ENCODE data around the gene AANAT.

Gene AANAT

DNA sequence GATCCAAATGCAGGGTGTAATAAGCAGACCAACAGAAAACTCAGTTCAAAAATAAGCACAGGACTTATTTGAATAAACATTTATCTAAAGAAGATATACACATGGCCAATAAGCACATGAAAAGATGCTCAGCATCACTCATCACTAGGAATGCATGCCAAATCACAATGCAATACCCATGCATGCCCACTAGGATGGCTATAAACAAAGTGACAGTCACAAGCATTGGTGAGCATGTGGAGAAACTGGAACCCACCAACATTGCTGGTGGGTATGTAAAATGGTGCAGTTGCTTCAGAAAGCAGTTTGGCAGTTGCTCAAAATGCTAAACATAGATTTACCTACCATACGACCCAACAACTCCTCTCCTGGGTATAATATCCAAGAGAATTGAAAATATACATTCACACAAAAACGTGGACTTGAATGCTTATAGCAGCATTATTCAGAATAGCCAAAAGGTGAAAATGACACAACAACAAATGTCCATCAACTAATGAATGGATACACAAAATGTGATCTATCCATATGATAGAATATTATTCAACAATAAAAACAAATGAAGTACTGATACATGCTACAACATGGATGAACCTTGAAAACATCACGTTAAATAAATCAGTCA is 34.6 kb upstream of the AANAT start:
- H3K27ac ChIP-seq (ENCODE audit: low read length) = no peak overlapping the region
- peaks cover 12% of the 10 kb centered on the region; the same call in 1 of the 2 replicates for H3K4me1 ChIP-seq (ENCODE audit: insufficient read depth, low read length)
- no peak overlapping the region for H3K4me3 ChIP-seq (ENCODE audit: low read length)
- no peaks in the 10 kb centered on the region for H3K27me3 ChIP-seq (ENCODE audit: insufficient read depth, low read length)
- H3K36me3 ChIP-seq (ENCODE audit: insufficient read depth, low read depth, low read length) = no peaks in the 10 kb centered on the region
- H3K9ac ChIP-seq (ENCODE audit: low read depth, low read length) = no peak overlapping the region
- H3K9me3 ChIP-seq (ENCODE audit: insufficient read depth, low read depth, low read length) = no peaks in the 10 kb centered on the region

DNA sequence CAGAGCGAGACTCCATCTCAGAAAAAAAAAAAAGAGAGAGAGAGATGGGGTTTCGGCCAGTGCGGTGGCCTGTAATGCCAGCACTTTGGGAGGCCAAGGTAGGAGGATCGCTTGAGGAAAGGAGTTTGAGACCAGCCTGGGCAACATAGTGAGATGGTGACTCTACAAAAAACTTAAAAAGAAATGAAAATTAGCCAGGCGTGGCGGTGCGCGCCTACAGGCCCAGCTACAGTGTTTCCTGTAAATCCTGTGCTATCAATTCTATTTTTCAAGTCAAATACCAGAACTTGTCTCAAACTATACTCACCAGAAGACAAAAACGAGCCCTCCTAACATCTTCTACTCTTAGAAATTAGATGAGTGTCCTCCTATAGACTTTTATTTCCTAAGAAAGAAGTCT is 33.7 kb upstream of the AANAT start:
- Histone ChIP-seq H3K4me3 (ENCODE audit: low read length) (no peak overlapping the region), H3K9ac (ENCODE audit: low read depth, low read length) (no peak overlapping the region), H3K4me1 (ENCODE audit: insufficient read depth, low read length) (peaks cover 15% of the 10 kb centered on the region; the same call in 1 of the 2 replicates), H3K27ac (ENCODE audit: low read length) (no peak overlapping the region), H3K9me3 (ENCODE audit: insufficient read depth, low read depth, low read length) (no peaks in the 10 kb centered on the region), H3K36me3 (ENCODE audit: insufficient read depth, low read depth, low read length) (no peaks in the 10 kb centered on the region), H3K27me3 (ENCODE audit: insufficient read depth, low read length) (no peaks in the 10 kb centered on the region)

DNA sequence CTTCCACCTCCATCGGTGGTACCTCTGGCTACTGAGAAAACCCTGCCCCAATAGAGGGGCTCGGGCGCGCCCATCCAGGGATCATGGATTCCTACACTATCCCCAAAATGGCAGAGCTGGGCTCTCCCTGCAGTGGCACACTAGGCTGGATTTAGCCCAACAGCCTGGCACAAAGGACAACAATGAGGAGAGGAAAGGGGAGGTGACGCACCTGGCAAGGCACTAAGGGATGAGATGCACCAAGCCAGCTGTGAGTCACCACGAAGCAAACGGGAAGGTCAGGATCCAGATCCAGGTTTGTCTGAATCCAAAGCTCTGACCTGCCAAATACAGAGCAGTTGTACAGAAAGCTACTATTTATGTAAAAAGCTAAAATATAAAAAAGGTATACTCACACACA is 32.5 kb upstream of the AANAT start:
- Histone ChIP-seq H3K36me3 (ENCODE audit: insufficient read depth, low read depth, low read length) (no peaks in the 10 kb centered on the region), H3K9me3 (ENCODE audit: insufficient read depth, low read depth, low read length) (no peaks in the 10 kb centered on the region), H3K27ac (ENCODE audit: low read length) (no peak overlapping the region), H3K9ac (ENCODE audit: low read depth, low read length) (no peak overlapping the region), H3K4me1 (ENCODE audit: insufficient read depth, low read length) (peaks cover 15% of the 10 kb centered on the region; the same call in 1 of the 2 replicates), H3K4me3 (ENCODE audit: low read length) (no peak overlapping the region), H3K27me3 (ENCODE audit: insufficient read depth, low read length) (no peaks in the 10 kb centered on the region)

DNA sequence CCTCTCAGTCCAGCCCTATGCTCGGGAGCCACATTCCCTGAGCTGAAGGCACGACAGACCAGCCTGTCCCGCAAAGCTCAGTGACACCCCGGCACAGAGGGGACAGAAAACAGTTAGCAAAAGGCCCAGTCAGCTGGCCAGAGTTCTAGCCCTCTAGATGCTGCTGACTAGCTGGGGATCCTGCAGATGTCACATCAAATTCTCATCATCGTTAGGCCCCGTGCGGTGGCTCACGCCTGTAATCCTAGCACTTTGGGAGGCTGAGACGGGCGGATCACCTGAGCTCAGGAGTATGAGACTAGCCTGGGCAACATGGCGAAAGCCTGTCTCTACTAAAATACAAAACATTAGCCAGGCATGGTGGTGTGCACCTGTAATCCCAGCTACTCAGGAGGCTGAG is 31.7 kb upstream of the AANAT start:
- Histone ChIP-seq H3K36me3 (ENCODE audit: insufficient read depth, low read depth, low read length) (no peaks in the 10 kb centered on the region), H3K9ac (ENCODE audit: low read depth, low read length) (no peak overlapping the region), H3K4me1 (ENCODE audit: insufficient read depth, low read length) (peaks cover 15% of the 10 kb centered on the region), H3K4me3 (ENCODE audit: low read length) (no peak overlapping the region), H3K27ac (ENCODE audit: low read length) (no peak overlapping the region), H3K9me3 (ENCODE audit: insufficient read depth, low read depth, low read length) (no peaks in the 10 kb centered on the region), H3K27me3 (ENCODE audit: insufficient read depth, low read length) (no peaks in the 10 kb centered on the region)

DNA sequence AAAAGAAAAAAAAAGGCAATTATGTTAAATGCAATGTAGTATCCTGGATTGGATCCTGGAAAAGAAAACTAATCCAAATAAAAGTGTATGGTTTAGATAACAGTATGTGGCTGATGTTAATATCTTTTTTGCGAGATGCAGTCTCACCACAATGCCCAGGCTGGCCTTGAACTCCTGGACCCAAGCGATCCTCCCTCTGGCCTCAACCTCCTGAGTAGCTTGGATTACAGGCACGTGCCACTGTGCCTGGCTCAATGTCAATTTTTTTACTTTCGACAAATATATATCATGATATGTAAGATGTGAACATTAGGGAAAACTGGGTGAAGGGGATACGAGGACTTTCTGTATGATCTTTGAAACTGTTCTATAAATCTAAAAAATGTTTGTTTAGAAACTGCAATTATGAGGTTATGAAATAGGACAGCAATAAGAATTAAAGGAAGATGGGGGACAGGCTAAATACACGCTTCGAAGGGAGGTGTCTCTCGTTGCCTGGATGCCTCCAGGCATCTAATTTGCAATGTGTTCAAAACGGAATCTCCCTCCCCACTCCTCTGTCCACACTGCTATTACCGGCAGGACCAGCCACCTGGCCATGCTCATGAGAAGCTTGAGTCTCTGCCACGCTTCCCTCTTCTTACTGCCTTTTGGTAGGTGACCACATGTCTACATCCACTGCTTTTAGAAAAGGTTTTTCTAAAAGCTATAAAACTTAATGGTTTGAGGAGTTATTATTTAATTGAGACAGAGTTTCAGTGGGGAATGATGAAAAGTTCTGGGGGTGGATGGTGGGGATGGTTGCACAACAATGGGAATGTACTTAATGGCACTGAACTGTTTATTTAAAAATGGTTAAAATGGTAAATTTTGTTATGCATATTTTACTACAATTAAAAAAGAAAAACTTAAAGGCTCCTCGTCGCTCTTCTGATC is 29.7 kb upstream of the AANAT start:
- no peaks in the 10 kb centered on the region for H3K36me3 ChIP-seq (ENCODE audit: insufficient read depth, low read depth, low read length)
- H3K9ac ChIP-seq (ENCODE audit: low read depth, low read length) = no peak overlapping the region
- H3K4me3 ChIP-seq (ENCODE audit: low read length) = no peak overlapping the region
- no peak overlapping the region for H3K27ac ChIP-seq (ENCODE audit: low read length)
- no peaks in the 10 kb centered on the region for H3K9me3 ChIP-seq (ENCODE audit: insufficient read depth, low read depth, low read length)
- H3K27me3 ChIP-seq (ENCODE audit: insufficient read depth, low read length) = no peaks in the 10 kb centered on the region
- H3K4me1 ChIP-seq (ENCODE audit: insufficient read depth, low read length) = peaks cover 24% of the 10 kb centered on the region

DNA sequence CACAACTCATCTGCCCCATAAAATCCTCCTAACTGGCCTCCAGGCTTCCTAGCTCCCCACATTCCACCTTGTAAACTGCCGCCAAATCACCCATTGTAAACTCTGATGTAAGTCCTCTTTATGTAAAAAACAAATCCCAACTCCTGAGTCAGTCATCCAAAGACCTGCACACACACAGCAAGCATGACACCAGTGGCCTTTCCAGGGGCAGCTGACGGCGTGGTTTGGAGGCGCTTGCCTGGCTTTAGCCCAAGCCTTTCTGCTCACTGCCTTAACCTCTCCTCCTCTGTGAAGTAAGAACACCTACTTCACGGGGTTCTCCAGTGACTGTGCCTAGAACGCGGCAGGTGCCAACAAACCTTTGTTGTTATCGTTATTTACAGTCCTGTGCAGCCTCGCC is 28.5 kb upstream of the AANAT start:
- no peak overlapping the region for H3K27ac ChIP-seq (ENCODE audit: low read length)
- H3K36me3 ChIP-seq (ENCODE audit: insufficient read depth, low read depth, low read length) = no peaks in the 10 kb centered on the region
- no peaks in the 10 kb centered on the region for H3K27me3 ChIP-seq (ENCODE audit: insufficient read depth, low read length)
- peaks cover 26% of the 10 kb centered on the region for H3K4me1 ChIP-seq (ENCODE audit: insufficient read depth, low read length)
- no peaks in the 10 kb centered on the region for H3K9me3 ChIP-seq (ENCODE audit: insufficient read depth, low read depth, low read length)
- H3K4me3 ChIP-seq (ENCODE audit: low read length) = no peak overlapping the region
- H3K9ac ChIP-seq (ENCODE audit: low read depth, low read length) = no peak overlapping the region

DNA sequence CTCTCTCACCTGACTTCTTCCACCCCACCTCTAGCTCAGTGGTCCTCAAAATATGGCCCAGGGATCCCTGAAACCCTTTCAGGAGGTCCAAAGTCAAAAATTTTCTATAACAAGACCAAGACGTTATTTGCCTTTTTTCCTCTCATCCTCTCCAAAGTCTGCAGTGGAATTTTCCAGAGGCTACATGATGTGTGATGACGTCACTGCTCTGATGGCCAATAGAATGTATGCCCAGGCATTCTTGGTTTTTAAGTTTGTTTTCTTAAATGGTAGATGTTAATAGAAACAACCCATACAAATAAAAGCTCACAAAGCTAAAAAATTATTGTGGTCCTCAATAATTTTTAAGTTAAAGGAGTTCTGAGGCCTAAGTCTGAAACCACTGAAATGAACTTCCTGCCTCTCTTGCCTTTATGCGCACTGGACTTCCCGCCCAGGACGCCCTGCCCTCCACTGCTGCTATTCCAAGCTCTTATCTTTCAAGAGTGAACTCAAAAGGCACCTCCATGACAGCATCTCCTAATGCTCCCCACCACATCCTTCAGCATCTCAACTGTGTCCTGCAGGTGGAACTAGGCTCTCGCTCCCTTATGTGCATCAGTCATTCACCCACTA is 28.0 kb upstream of the AANAT start:
- Histone ChIP-seq H3K9me3 (ENCODE audit: insufficient read depth, low read depth, low read length) (no peaks in the 10 kb centered on the region), H3K4me1 (ENCODE audit: insufficient read depth, low read length) (peaks cover 29% of the 10 kb centered on the region), H3K27ac (ENCODE audit: low read length) (no peak overlapping the region), H3K9ac (ENCODE audit: low read depth, low read length) (no peak overlapping the region), H3K27me3 (ENCODE audit: insufficient read depth, low read length) (no peaks in the 10 kb centered on the region), H3K36me3 (ENCODE audit: insufficient read depth, low read depth, low read length) (no peaks in the 10 kb centered on the region), H3K4me3 (ENCODE audit: low read length) (no peak overlapping the region)

DNA sequence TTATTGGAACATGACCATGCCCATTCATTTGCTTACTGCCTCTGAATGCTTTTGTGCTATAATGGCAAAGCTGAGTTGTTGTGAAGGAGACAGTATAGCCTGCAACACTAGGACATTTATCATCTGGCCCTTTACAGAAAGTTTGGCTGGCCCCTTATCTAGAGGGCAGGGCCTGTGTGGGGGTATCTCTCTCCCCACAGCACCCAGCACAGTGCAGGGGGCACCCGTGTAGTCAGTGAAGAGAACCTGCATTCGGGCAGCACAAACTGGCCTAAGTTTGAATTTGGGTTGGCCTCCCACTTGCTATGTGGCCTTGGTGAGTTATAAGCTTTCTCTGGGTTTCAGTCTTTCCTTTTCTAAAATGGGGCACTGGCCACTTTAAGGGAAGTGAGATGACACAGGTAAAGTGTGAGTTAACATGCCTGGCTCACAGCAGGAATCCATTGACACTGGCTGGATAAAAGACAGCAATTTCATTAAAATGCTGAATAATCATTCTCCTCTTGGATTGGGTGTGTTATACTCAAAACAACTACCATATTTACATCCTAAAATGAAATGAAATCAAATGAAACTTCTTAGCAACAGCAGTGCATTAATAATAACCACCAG is 26.5 kb upstream of the AANAT start:
- no peaks in the 10 kb centered on the region for H3K9me3 ChIP-seq (ENCODE audit: insufficient read depth, low read depth, low read length)
- no peak overlapping the region for H3K4me3 ChIP-seq (ENCODE audit: low read length)
- no peak overlapping the region for H3K27ac ChIP-seq (ENCODE audit: low read length)
- H3K36me3 ChIP-seq (ENCODE audit: insufficient read depth, low read depth, low read length) = no peaks in the 10 kb centered on the region
- H3K9ac ChIP-seq (ENCODE audit: low read depth, low read length) = no peak overlapping the region
- H3K4me1 ChIP-seq (ENCODE audit: insufficient read depth, low read length) = peaks cover 43% of the 10 kb centered on the region
- H3K27me3 ChIP-seq (ENCODE audit: insufficient read depth, low read length) = no peaks in the 10 kb centered on the region

DNA sequence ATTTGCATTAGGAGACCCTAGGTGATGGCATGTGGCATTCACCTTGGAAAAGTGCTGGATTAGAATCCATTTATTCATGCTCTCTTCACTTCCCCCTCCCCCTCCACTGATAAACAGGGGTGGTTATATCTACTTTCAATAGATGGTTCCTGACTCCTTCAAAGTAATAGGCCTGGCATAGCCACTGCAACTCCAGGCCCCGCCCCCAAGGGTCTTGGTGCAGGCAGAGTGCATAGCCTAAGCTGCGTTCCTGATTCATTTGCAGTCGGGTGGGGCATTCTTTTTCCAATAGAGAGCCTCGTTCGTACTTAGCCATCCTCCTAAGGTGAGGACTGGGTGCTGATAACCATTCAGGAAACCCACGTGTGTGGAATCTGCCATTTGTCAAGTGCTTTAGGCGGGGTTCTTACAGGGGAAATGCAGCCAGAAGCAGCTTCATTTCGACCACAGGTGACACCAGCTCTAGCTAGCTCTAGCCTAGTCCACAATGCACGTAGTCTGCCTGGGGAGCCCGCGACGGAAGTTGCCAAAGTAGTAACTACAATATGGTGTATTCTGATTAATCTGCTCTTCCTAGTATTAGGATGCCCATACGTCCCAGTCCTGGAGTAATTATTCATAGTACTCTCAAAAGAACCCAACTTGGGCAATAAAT is 25.6 kb upstream of the AANAT start:
- H3K9me3 ChIP-seq (ENCODE audit: insufficient read depth, low read depth, low read length) = no peaks in the 10 kb centered on the region
- no peak overlapping the region for H3K27ac ChIP-seq (ENCODE audit: low read length)
- H3K4me3 ChIP-seq (ENCODE audit: low read length) = no peak overlapping the region
- H3K9ac ChIP-seq (ENCODE audit: low read depth, low read length) = no peak overlapping the region
- no peaks in the 10 kb centered on the region for H3K36me3 ChIP-seq (ENCODE audit: insufficient read depth, low read depth, low read length)
- H3K4me1 ChIP-seq (ENCODE audit: insufficient read depth, low read length) = peaks cover 52% of the 10 kb centered on the region
- H3K27me3 ChIP-seq (ENCODE audit: insufficient read depth, low read length) = no peaks in the 10 kb centered on the region

DNA sequence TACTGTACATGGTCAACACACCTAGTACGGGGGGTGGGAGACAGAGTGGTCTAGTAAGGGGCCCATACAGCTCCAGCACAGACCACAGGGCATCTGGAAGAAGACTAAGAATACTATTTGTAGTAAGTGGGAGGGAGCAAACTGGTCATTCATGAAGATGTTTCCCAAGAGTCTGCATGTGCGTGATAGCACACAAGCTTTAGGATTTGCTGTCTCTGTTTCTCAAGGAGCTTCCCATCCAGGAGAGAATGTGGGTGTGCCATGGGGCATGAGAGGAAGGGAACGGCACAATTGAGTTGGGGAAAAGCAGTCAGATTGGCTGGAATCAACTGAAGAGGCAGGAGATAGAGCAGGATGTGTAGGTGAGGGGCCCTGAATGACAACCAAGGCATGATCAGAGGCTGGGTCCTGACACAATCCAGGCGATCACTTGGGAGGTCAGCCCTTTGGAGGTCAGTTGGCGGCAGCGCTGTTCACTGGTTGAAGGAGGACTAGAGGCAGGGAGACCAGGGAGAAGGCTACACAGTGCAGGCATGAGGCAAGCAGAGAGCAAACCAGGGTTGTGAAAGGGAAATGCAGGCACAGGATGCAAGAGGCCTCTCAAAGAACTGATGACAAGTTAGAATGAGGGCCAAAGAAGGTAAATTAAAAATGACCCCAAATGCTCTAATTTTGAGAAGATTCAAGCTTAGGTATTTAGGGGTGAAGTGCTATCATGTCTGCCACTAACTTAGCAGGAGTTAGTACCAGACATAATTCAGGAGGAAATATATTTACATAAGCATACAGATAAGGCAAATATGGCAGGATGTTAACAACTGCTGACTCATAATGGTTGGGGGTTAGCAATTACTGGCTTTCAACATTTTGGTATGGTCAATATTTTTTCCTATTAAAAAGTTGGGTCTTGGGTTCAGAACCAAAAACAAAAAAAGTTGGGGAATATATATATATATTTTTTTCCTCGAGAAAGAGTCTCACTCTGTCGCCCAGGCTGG is 24.8 kb upstream of the AANAT start:
- no peaks in the 10 kb centered on the region for H3K27me3 ChIP-seq (ENCODE audit: insufficient read depth, low read length)
- no peaks in the 10 kb centered on the region for H3K36me3 ChIP-seq (ENCODE audit: insufficient read depth, low read depth, low read length)
- H3K27ac ChIP-seq (ENCODE audit: low read length) = no peak overlapping the region
- peaks cover 60% of the 10 kb centered on the region for H3K4me1 ChIP-seq (ENCODE audit: insufficient read depth, low read length)
- H3K9ac ChIP-seq (ENCODE audit: low read depth, low read length) = no peak overlapping the region
- H3K4me3 ChIP-seq (ENCODE audit: low read length) = no peak overlapping the region
- H3K9me3 ChIP-seq (ENCODE audit: insufficient read depth, low read depth, low read length) = no peaks in the 10 kb centered on the region
